ENCODE data around the gene DNAJB8. TPM values are rescaled to one million over a fixed set of nuclear protein-coding genes. Genes with fewer than 3 reads are reported as not detected.

The DNAJB8 gene
- total RNA-seq, 2 experiments from 2014 or later = not detected

DNA sequence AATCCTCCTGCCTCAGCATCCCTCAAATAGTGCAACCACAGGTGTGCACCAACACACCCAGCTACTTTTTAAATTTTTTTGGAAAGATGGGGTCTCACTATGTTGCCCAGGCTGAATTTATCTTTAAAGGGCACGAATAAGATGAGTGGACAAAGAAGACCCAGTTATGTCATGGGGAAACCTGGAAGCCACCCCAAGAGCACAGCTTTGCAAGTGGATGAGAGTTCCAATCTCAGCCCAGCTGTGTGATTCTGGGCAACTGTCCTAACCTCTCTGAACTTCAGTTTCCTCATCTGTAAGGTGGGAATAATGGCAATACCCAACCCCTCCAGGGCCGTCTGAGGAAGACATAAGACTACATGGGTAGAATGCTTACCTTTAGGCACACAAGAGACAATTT, 32.2 kb downstream of the DNAJB8 start:
- CTCF ChIA-PET (ENCODE audit: unreplicated experiment) = no interaction called here
- Histone ChIP-seq H3K36me3 (ENCODE audit: insufficient read depth, low read length) (no peaks in the 10 kb centered on the region), H3K4me3 (ENCODE audit: low read depth, low read length, poor library complexity, severe bottlenecking) (no peak overlapping the region), H3K27ac (ENCODE audit: low read depth, low read length, poor library complexity, severe bottlenecking) (no peak overlapping the region), H2AFZ (ENCODE audit: low read length) (no peak overlapping the region), H3K9me3 (ENCODE audit: low read length) (no peaks in the 10 kb centered on the region), H3K9me2 (ENCODE audit: insufficient read depth, low read length) (no peaks in the 10 kb centered on the region), H4K20me1 (ENCODE audit: insufficient read depth, low read length) (no peaks in the 10 kb centered on the region), H3K4me2 (ENCODE audit: low read length) (no peak overlapping the region), H3K79me2 (ENCODE audit: insufficient read depth, low read depth, low read length) (no peaks in the 10 kb centered on the region), H3K4me1 (ENCODE audit: insufficient read depth, low read length, poor library complexity, severe bottlenecking) (no peaks in the 10 kb centered on the region)
- intact Hi-C loops (cut with micrococcal nuclease; ENCODE audit: unreplicated experiment) = no loop called here
- no TSS peak for BruUV-seq (replicated peaks)
- TF ChIP-seq CTCF (conservative IDR thresholded peaks at IDR 0.05; ENCODE audit: low read length) (no peak), EZH2phosphoT487 (IDR thresholded peaks at IDR 0.05; ENCODE audit: borderline replicate concordance, low read depth, low read length) (no peak)
- DNase-seq (ENCODE audit: low spot score) = no peak
- POLR2A ChIA-PET = no interaction called here

DNA sequence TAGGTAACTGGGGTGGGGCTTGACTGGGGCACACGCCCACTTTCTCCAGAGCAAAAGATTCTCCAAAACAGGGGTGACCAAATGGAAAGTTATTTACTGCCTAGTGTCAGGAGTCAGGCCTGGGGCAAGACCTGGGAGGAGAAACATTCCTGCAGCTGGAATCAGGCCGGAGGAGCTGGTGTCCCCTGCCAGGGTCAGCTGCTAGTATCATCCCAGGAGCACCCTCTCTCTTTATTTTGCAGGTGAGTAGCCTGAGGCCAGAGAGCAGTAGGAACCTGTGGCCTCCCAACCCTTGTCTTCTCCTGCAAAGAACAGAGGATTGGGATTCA, 32.9 kb downstream of the DNAJB8 start:
- no peak for TF ChIP-seq CTCF (conservative IDR thresholded peaks at IDR 0.05; ENCODE audit: low read length)
- TF ChIP-seq EZH2phosphoT487 (IDR thresholded peaks at IDR 0.05; ENCODE audit: borderline replicate concordance, low read depth, low read length) = no peak
- no peaks in the 10 kb centered on the region for H3K36me3 ChIP-seq (ENCODE audit: insufficient read depth, low read length)
- H3K4me1 ChIP-seq (ENCODE audit: insufficient read depth, low read length, poor library complexity, severe bottlenecking) = no peaks in the 10 kb centered on the region
- no peaks in the 10 kb centered on the region for H3K79me2 ChIP-seq (ENCODE audit: insufficient read depth, low read depth, low read length)
- no peaks in the 10 kb centered on the region for H3K9me3 ChIP-seq (ENCODE audit: low read length)
- intact Hi-C loops (cut with micrococcal nuclease; ENCODE audit: unreplicated experiment) = no loop called here
- H4K20me1 ChIP-seq (ENCODE audit: insufficient read depth, low read length) = no peaks in the 10 kb centered on the region
- H2AFZ ChIP-seq (ENCODE audit: low read length) = no peak overlapping the region
- BruUV-seq (replicated peaks) = no TSS peak
- ChIA-PET POLR2A (no interaction called here), CTCF (ENCODE audit: unreplicated experiment) (no interaction called here)
- H3K27ac ChIP-seq (ENCODE audit: low read depth, low read length, poor library complexity, severe bottlenecking) = no peak overlapping the region
- DNase-seq (ENCODE audit: low spot score) = no peak
- no peak overlapping the region for H3K4me3 ChIP-seq (ENCODE audit: low read depth, low read length, poor library complexity, severe bottlenecking)
- no peaks in the 10 kb centered on the region for H3K9me2 ChIP-seq (ENCODE audit: insufficient read depth, low read length)
- no peak overlapping the region for H3K4me2 ChIP-seq (ENCODE audit: low read length)

GRCh38 chr3:128432971-128433836, 33.5 kb downstream of the DNAJB8 start:
- TF ChIP-seq EZH2phosphoT487 (IDR thresholded peaks at IDR 0.05; ENCODE audit: borderline replicate concordance, low read depth, low read length) = no peak
- TF ChIP-seq CTCF (conservative IDR thresholded peaks at IDR 0.05; ENCODE audit: low read length) = no peak
- Histone ChIP-seq H4K20me1 (ENCODE audit: insufficient read depth, low read length) (no peaks in the 10 kb centered on the region), H2AFZ (ENCODE audit: low read length) (no peak overlapping the region), H3K9me3 (ENCODE audit: low read length) (no peaks in the 10 kb centered on the region), H3K79me2 (ENCODE audit: insufficient read depth, low read depth, low read length) (no peaks in the 10 kb centered on the region), H3K4me2 (ENCODE audit: low read length) (no peak overlapping the region), H3K4me1 (ENCODE audit: insufficient read depth, low read length, poor library complexity, severe bottlenecking) (no peaks in the 10 kb centered on the region), H3K9me2 (ENCODE audit: insufficient read depth, low read length) (no peaks in the 10 kb centered on the region), H3K36me3 (ENCODE audit: insufficient read depth, low read length) (no peaks in the 10 kb centered on the region), H3K4me3 (ENCODE audit: low read depth, low read length, poor library complexity, severe bottlenecking) (no peak overlapping the region), H3K27ac (ENCODE audit: low read depth, low read length, poor library complexity, severe bottlenecking) (no peak overlapping the region)
- BruUV-seq (replicated peaks) = no TSS peak
- CTCF ChIA-PET (ENCODE audit: unreplicated experiment) = no interaction called here
- intact Hi-C loops (cut with micrococcal nuclease; ENCODE audit: unreplicated experiment) = no loop called here
- no peak for DNase-seq (ENCODE audit: low spot score)
- POLR2A ChIA-PET = interaction anchor here (0.7 kb wide), 1 partner anchor 277 kb away, joined by 3 read pairs; no protein-coding TSS in a partner anchor
